22Rv1 (cell line): ENCODE results near the gene HOXD3.

Experiments used
- ZFX ChIP-seq: fragments of 450-650 bp; IDR thresholded peaks from 2 replicates; pipeline ENCODE4 v1.6.1; 2017; ENCODE audit warnings: antibody characterized with exemption, borderline replicate concordance
- TF ChIP-seq, protein P1 (sequence below): fragments of 450-650 bp; IDR thresholded peaks from 2 replicates; pipeline ENCODE4 v1.5.1; 2017; ENCODE audit warnings: mild to moderate bottlenecking

GRCh38 chr2:176213406-176213805 is 56.3 kb downstream of the HOXD3 start:
- TF ChIP-seq, protein P1, sequence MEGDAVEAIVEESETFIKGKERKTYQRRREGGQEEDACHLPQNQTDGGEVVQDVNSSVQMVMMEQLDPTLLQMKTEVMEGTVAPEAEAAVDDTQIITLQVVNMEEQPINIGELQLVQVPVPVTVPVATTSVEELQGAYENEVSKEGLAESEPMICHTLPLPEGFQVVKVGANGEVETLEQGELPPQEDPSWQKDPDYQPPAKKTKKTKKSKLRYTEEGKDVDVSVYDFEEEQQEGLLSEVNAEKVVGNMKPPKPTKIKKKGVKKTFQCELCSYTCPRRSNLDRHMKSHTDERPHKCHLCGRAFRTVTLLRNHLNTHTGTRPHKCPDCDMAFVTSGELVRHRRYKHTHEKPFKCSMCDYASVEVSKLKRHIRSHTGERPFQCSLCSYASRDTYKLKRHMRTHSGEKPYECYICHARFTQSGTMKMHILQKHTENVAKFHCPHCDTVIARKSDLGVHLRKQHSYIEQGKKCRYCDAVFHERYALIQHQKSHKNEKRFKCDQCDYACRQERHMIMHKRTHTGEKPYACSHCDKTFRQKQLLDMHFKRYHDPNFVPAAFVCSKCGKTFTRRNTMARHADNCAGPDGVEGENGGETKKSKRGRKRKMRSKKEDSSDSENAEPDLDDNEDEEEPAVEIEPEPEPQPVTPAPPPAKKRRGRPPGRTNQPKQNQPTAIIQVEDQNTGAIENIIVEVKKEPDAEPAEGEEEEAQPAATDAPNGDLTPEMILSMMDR, result no peak
- no peak for TF ChIP-seq ZFX
